ENCODE data around the gene FAM50A.

The FAM50A gene

DNA sequence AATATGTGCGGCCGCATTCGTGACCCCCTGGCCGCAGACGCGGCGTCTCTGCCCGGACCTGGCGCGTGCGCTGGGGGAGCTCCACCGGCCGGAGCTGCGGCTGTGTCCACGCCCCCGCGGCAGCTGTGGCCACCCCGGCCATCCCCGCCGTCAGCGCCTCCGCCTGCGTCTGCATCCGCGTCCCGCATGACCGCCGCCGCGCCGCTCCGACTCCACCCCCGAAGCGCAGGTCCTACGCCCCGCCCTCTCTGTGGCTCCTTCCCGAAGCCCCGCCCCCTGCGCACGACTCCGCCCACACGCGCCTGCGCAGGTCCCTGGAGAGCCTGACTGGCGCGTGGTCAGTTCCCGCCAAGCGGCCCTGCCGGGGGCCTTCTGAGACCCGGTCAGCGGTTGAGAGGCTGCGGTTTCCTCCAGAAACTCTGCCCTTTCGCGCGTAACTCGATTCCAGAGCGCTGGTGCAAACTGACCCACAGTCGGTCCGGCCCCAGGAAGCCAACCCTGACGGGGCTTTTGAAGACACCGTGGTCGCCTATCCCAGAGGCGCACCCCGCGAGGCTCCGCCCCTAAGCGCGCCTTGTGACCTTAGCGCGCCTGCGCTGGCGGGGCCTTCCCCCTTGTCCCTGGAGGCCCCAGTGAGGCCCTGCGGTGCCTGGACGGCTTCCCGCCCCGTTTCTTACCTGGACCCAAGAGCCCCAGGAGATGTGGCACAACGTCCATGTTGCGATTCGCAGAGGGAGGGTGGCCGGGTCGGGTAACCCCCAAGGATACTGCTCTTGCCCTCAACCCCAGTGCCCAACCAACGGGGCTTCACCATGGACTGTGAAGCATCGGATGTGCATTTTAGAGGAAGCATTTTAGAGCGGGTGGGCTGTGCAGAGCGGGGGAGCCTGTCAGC is 35.0 kb downstream of the FAM50A start, which contains the start of gene LAGE3:
Gene LAGE3 (minus strand): TSS at position 554 of the 895 bp plus-strand sequence. CDS start 366 bp downstream, at position 188.
- Mint-ChIP-seq H3K4me3 (peak within 1 kb of the TSS; percentile 83), H3K36me3 (ENCODE audit: low read depth) (peaks cover 14% of the 10 kb centered on the region), H3K9me3 (peaks cover 74% of the 10 kb centered on the region), H3K27me3 (ENCODE audit: low read depth, poor library complexity) (peaks cover 9% of the 10 kb centered on the region), H3K4me1 (peaks cover 27% of the 10 kb centered on the region), H3K27ac (no peak within 1 kb of the TSS)
- no peak for TF ChIP-seq CTCF (IDR thresholded peaks at IDR 0.05)
- peak; percentile 95 for DNase-seq

DNA sequence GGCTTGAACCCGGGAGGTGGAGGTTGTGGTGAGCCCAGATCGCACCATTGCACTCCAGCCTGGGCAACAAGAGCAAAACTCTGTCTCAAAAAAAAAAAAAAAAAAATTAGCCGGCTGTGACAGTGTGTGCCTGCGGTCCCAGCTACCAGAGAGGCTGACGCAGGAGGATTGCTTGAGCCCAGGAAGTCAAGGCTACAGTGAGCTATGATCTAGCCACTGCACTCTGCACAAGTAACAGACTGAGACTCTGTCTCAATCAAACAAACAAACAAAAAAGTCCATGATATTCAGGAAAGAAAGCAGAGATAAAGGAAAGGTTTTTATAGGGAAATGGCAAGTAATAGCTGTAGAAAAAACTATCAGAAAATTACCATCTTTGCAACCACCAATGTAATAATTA is 37.3 kb downstream of the FAM50A start:
- no peak overlapping the region for H3K4me3 Mint-ChIP-seq

DNA sequence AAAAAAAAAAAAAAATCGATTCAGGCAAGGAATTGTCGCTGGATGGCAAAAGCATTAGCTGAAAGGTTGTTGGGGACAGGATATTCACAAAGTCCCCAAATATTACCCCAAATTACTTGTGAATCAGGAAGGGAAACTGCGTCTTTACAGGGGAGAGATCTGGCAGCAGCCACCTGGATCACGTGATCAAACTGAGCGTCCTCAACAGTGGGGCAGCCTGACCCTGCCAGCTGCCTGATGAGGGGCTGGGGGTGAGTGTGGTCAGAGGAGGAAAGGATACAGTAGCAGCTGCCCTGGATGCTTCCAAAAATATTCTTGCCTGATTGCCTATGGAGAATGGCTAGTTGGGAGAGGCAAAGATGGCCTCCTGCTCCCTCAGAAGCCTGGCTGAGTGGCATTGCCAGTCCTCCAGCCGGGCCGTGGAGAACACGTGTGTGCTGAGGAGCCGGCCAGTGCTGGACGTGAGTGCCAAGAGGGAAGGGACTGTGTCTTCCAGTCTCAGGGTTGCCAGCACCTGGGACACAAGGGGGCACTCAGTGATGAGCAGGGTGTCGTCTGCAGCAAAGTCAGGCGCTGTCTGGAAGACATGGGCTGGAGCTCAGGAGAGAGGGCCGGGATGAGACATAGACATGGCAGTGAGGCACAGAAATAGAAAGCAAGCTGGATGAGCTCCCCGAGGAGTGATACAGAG is 38.1 kb downstream of the FAM50A start:
- no peak for DNase-seq
- no peak for TF ChIP-seq CTCF (IDR thresholded peaks at IDR 0.05)
- peaks cover 6% of the 10 kb centered on the region for H3K36me3 Mint-ChIP-seq (ENCODE audit: low read depth)
- peaks cover 20% of the 10 kb centered on the region for H3K4me1 Mint-ChIP-seq
- H3K27ac Mint-ChIP-seq = no peak overlapping the region
- H3K27me3 Mint-ChIP-seq (ENCODE audit: low read depth, poor library complexity) = peaks cover 9% of the 10 kb centered on the region
- H3K4me3 Mint-ChIP-seq = no peak overlapping the region
- H3K9me3 Mint-ChIP-seq = peaks cover 68% of the 10 kb centered on the region

More for the DNA sequence above, 37.3 kb downstream of the FAM50A start:
- Mint-ChIP-seq H3K27me3 (ENCODE audit: low read depth, poor library complexity) (peaks cover 9% of the 10 kb centered on the region), H3K36me3 (ENCODE audit: low read depth) (peaks cover 6% of the 10 kb centered on the region), H3K4me1 (peaks cover 27% of the 10 kb centered on the region), H3K9me3 (peaks cover 74% of the 10 kb centered on the region), H3K27ac (no peak overlapping the region)
- DNase-seq = no peak
- TF ChIP-seq CTCF (IDR thresholded peaks at IDR 0.05) = no peak

GRCh38 chrX:154482786-154483185 is 38.8 kb downstream of the FAM50A start:
- TF ChIP-seq CTCF (IDR thresholded peaks at IDR 0.05) = no peak
- no peak overlapping the region for H3K4me3 Mint-ChIP-seq
- peaks cover 9% of the 10 kb centered on the region for H3K27me3 Mint-ChIP-seq (ENCODE audit: low read depth, poor library complexity)
- no peak overlapping the region for H3K27ac Mint-ChIP-seq
- peaks cover 65% of the 10 kb centered on the region for H3K9me3 Mint-ChIP-seq
- H3K36me3 Mint-ChIP-seq (ENCODE audit: low read depth) = peaks cover 9% of the 10 kb centered on the region
- H3K4me1 Mint-ChIP-seq = peaks cover 16% of the 10 kb centered on the region
- no peak for DNase-seq

DNA sequence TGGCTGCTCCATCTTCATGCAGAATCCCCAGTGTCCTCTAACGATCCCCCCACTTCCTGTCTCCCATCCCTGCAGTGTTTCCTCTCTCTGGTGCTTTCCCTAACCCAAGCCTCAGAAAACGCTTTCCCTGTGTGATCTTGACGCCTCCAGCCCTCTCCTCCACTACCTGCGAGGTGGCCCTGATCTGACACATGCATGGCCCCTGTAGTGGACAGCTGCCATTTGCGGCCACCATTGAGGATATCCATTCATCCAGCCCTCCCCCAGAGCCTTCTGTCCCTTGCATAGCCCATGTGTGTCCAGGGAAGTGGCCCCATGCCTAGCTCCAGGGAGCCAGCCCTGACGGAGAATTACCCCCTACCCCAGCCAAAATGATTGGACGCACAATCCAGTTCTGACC is 39.4 kb downstream of the FAM50A start:
- H3K27me3 Mint-ChIP-seq (ENCODE audit: low read depth, poor library complexity) = peaks cover 9% of the 10 kb centered on the region
- H3K9me3 Mint-ChIP-seq = peaks cover 65% of the 10 kb centered on the region
- H3K4me3 Mint-ChIP-seq = no peak overlapping the region
- no peak overlapping the region for H3K27ac Mint-ChIP-seq
- no peak for TF ChIP-seq CTCF (IDR thresholded peaks at IDR 0.05)
- H3K4me1 Mint-ChIP-seq = peaks cover 16% of the 10 kb centered on the region
- peaks cover 14% of the 10 kb centered on the region for H3K36me3 Mint-ChIP-seq (ENCODE audit: low read depth)
- DNase-seq = no peak
